IMR-90 (cell line): ENCODE results near the gene D2HGDH.

Experiments
- CEBPB ChIP-seq: IDR thresholded peaks from 2 replicates; pipeline ENCODE4 v1.6.1; 2012; ENCODE audit warnings: low read depth, low read length, improper control_type of control experiment
- CTCF ChIP-seq: conservative IDR thresholded peaks from 2 replicates; pipeline ENCODE4 v1.5.1; 2012; ENCODE audit warnings: mild to moderate bottlenecking, low read depth, low read length, improper control_type of control experiment

GRCh38 chr2:241798081-241798630, 63.7 kb downstream of the D2HGDH start:
- TF ChIP-seq CTCF (no peak), CEBPB (no peak)
